Measurements from ENCODE around the gene MYBPC1. TPM values are rescaled to one million over a fixed set of nuclear protein-coding genes. Genes with fewer than 3 reads are reported as not detected.

Gene MYBPC1
- total RNA-seq, 1 experiment from 2014 or later = not detected

GRCh38 chr12:101671157-101671791 lies 76.5 kb downstream of the MYBPC1 start:
- ChIA-PET POLR2A (no interaction called here), CTCF (interaction anchor here (0.6 to 0.9 kb wide), 2 partner anchors 53 to 62 kb away, joined by 3 to 6 read pairs; no protein-coding TSS in a partner anchor)
- ATAC-seq = no peak
- no peak for TF ChIP-seq CTCF (IDR thresholded peaks at IDR 0.05)
- no peak for TF ChIP-seq POLR2AphosphoS5 (IDR thresholded peaks at IDR 0.05; ENCODE audit: low read depth, low read length)
- TF ChIP-seq TCF7L2 (IDR thresholded peaks at IDR 0.05; ENCODE audit: low read depth, low read length) = no peak
- TF ChIP-seq SIN3A (IDR thresholded peaks at IDR 0.05; ENCODE audit: borderline replicate concordance, insufficient read depth, low read depth, low read length) = no peak
- no peak for TF ChIP-seq REST (IDR thresholded peaks at IDR 0.05; ENCODE audit: insufficient read depth in 1 of 2, low read depth in 2 of 2, low read length in 1 of 2)
- intact Hi-C loops (cut with micrococcal nuclease; ENCODE audit: unreplicated experiment) = no loop called here
- Histone ChIP-seq H3K4me1 (ENCODE audit: control insufficient read depth, insufficient read depth, low read length) (no peaks in the 10 kb centered on the region), H3K27me3 (ENCODE audit: control insufficient read depth, insufficient read depth, low read length) (no peaks in the 10 kb centered on the region; the same call in 1 of the 2 replicates), H3K9me3 (ENCODE audit: control insufficient read depth, insufficient read depth, low read depth, low read length) (no peaks in the 10 kb centered on the region), H3K27ac (ENCODE audit: low read length) (no peak overlapping the region), H3K36me3 (ENCODE audit: control insufficient read depth, insufficient read depth, low read length) (no peaks in the 10 kb centered on the region), H3K4me3 (ENCODE audit: low read depth in 2 of 2, low read length in 2 of 2) (no peak overlapping the region)
- no TSS peak for BruUV-seq (replicated peaks)
- no peak for DNase-seq (ENCODE audit: low read depth, low spot score)
- in situ Hi-C loops (cut with HindIII; ENCODE audit: low pct_unique_long_range_greater_than_20kb, low sequenced_read_pairs) = no loop called here

- no peaks in the 10 kb centered on the region for H3K4me1 ChIP-seq (ENCODE audit: control insufficient read depth, insufficient read depth, low read length)
- no peaks in the 10 kb centered on the region; the same call in 1 of the 2 replicates for H3K27me3 ChIP-seq (ENCODE audit: control insufficient read depth, insufficient read depth, low read length)
- TF ChIP-seq POLR2AphosphoS5 (IDR thresholded peaks at IDR 0.05; ENCODE audit: low read depth, low read length) (no peak), TCF7L2 (IDR thresholded peaks at IDR 0.05; ENCODE audit: low read depth, low read length) (no peak), REST (IDR thresholded peaks at IDR 0.05; ENCODE audit: insufficient read depth in 1 of 2, low read depth in 2 of 2, low read length in 1 of 2) (no peak), SIN3A (IDR thresholded peaks at IDR 0.05; ENCODE audit: borderline replicate concordance, insufficient read depth, low read depth, low read length) (no peak), CTCF (IDR thresholded peaks at IDR 0.05) (no peak)
- CTCF ChIA-PET = no interaction called here
- ATAC-seq (no peak), DNase-seq (ENCODE audit: low read depth, low spot score) (no peak)
- BruUV-seq (replicated peaks) = no TSS peak
- in situ Hi-C loops (cut with HindIII; ENCODE audit: low pct_unique_long_range_greater_than_20kb, low sequenced_read_pairs) (no loop called here), intact Hi-C loops (cut with micrococcal nuclease; ENCODE audit: unreplicated experiment) (no loop called here)
- no peak overlapping the region for H3K27ac ChIP-seq (ENCODE audit: low read length)
- H3K9me3 ChIP-seq (ENCODE audit: control insufficient read depth, insufficient read depth, low read depth, low read length) = no peaks in the 10 kb centered on the region
- no peaks in the 10 kb centered on the region for H3K36me3 ChIP-seq (ENCODE audit: control insufficient read depth, insufficient read depth, low read length)
- POLR2A ChIA-PET = no interaction called here
- H3K4me3 ChIP-seq (ENCODE audit: low read depth in 2 of 2, low read length in 2 of 2) = no peak overlapping the region
These were observed 77.1 kb downstream of the MYBPC1 start for GRCh38 chr12:101671833-101672232.

Data from Panc1 (cell line).